A549 (cell line): ENCODE results near the gene SCUBE1.

ENCODE experiments used
- CHD4 ChIP-seq: fragments of 200-600 bp; sonication (generic); IDR thresholded peaks from 2 replicates; pipeline ENCODE4 v1.6.1; 2016; ENCODE audit warnings: antibody characterized with exemption, mild to moderate bottlenecking, borderline replicate concordance
- MAFK ChIP-seq: fragments of 450-650 bp; IDR thresholded peaks from 2 replicates; pipeline ENCODE4 v1.6.1; 2014; ENCODE audit not compliant: partially characterized antibody
- POLR2A ChIP-seq: IDR thresholded peaks from 2 replicates; pipeline ENCODE4 v1.6.1; 2012; ENCODE audit warnings: mild to moderate bottlenecking, low read length
- RAD21 ChIP-seq, 2 experiments: fragments of >200 bp in 1 of 2; sonication (Bioruptor Twin) in 1 of 2; formaldehyde crosslinking in 1 of 2; IDR thresholded peaks in 1 of 2; conservative IDR thresholded peaks in 1 of 2; 2 replicates in 1 of 2; 3 replicates in 1 of 2; pipeline ENCODE4 v1.6.1; 2012 to 2018; ENCODE audit warnings: inconsistent platforms in 1 of 2
- RCOR1 ChIP-seq: fragments of 150-350 bp; IDR thresholded peaks from 2 replicates; pipeline ENCODE4 v1.6.1; 2014; ENCODE audit warnings: antibody characterized with exemption, low read length, low read depth
- TF ChIP-seq, protein P1 (sequence below): fragments of >200 bp; sonication (Bioruptor Twin); formaldehyde crosslinking; IDR thresholded peaks from 3 replicates; pipeline ENCODE4 v1.5.1; 2016
- TF ChIP-seq, protein P2 (sequence below): fragments of 150-350 bp; IDR thresholded peaks from 2 replicates; pipeline ENCODE4 v1.6.1; 2014; ENCODE audit warnings: low read depth, mild to moderate bottlenecking, low read length

- TF ChIP-seq CHD4 (no peak), RCOR1 (no peak), POLR2A (no peak), RAD21 (conservative IDR thresholded peaks at IDR 0.05 in 1 of 2, IDR thresholded peaks at IDR 0.05 in 1 of 2) (no peak), MAFK (no peak)
- TF ChIP-seq, protein P1, sequence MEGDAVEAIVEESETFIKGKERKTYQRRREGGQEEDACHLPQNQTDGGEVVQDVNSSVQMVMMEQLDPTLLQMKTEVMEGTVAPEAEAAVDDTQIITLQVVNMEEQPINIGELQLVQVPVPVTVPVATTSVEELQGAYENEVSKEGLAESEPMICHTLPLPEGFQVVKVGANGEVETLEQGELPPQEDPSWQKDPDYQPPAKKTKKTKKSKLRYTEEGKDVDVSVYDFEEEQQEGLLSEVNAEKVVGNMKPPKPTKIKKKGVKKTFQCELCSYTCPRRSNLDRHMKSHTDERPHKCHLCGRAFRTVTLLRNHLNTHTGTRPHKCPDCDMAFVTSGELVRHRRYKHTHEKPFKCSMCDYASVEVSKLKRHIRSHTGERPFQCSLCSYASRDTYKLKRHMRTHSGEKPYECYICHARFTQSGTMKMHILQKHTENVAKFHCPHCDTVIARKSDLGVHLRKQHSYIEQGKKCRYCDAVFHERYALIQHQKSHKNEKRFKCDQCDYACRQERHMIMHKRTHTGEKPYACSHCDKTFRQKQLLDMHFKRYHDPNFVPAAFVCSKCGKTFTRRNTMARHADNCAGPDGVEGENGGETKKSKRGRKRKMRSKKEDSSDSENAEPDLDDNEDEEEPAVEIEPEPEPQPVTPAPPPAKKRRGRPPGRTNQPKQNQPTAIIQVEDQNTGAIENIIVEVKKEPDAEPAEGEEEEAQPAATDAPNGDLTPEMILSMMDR, result no peak
- TF ChIP-seq, protein P2, sequence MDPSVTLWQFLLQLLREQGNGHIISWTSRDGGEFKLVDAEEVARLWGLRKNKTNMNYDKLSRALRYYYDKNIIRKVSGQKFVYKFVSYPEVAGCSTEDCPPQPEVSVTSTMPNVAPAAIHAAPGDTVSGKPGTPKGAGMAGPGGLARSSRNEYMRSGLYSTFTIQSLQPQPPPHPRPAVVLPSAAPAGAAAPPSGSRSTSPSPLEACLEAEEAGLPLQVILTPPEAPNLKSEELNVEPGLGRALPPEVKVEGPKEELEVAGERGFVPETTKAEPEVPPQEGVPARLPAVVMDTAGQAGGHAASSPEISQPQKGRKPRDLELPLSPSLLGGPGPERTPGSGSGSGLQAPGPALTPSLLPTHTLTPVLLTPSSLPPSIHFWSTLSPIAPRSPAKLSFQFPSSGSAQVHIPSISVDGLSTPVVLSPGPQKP, result no peak
These were observed 80.1 kb downstream of the SCUBE1 start for GRCh38 chr22:43262990-43263644.
